HepG2 (cell line): Measurements from ENCODE around the gene JMJD4. TPM values are rescaled to one million over a fixed set of nuclear protein-coding genes. Genes with fewer than 3 reads are reported as not detected.

Experiments used
- RARA ChIP-seq: IDR thresholded peaks from 2 replicates; pipeline ENCODE4 v1.6.1; 2016; ENCODE audit warnings: missing genetic modification reagents, missing compliant biosample characterization
- TEAD3 ChIP-seq: optimal IDR thresholded peaks from 2 replicates; pipeline ENCODE3; 2016; ENCODE audit warnings: borderline replicate concordance
- ZBTB40 ChIP-seq, 2 experiments: fragments of 450-650 bp in 1 of 2; sonication (generic) in 1 of 2; formaldehyde crosslinking in 1 of 2; IDR thresholded peaks; 2 replicates each; pipeline versions ENCODE4 v1.6.1 to v1.8.0; 2016 to 2022; ENCODE audit warnings: antibody characterized with exemption in 1 of 2, mild to moderate bottlenecking in 1 of 2, missing genetic modification reagents in 1 of 2
- ZNF782 ChIP-seq: sonication (generic); formaldehyde crosslinking; IDR thresholded peaks from 2 replicates; pipeline ENCODE4 v1.4.0; 2020; ENCODE audit warnings: missing genetic modification reagents, mild to moderate bottlenecking, borderline replicate concordance
- ZNF784 ChIP-seq: sonication (generic); formaldehyde crosslinking; IDR thresholded peaks from 2 replicates; pipeline ENCODE4 v1.5.1; 2020; ENCODE audit warnings: missing genetic modification reagents, mild to moderate bottlenecking, borderline replicate concordance
- polyA plus RNA-seq, 8 experiments: library from polyadenylated mRNA; depleted of rRNA in 3 of 8; stranded (reverse) in 7 of 8; unstranded in 1 of 8; fragments of >200 nt; fragmentation: Illumina TruSeq in 4 of 8; extraction: Trizol in 4 of 8; gene quantifications; 2 replicates each; pipeline versions ENCODE4 v1.2.1 to v1.2.3, GENCODE V29; 2011 to 2016; ENCODE audit warnings: low read depth in 4 of 8, missing spikeins in 1 of 8, mixed read lengths in 1 of 8; ENCODE audit not compliant: insufficient read depth in 1 of 8
- total RNA-seq, 5 experiments: library from RNA; depleted of rRNA; stranded (reverse); fragments of >200 nt; fragmentation: Illumina TruSeq; extraction: Trizol; gene quantifications; 2 replicates each; pipeline ENCODE4 v1.2.3, GENCODE V29; 2016; ENCODE audit warnings: low read depth in 1 of 5

JMJD4 gene
- total and polyA plus RNA-seq, 2 of the 13 experiments (the other 11 are each of a cell fraction or from before 2014, with no cell fraction given): 10.2 to 29.0 TPM

GRCh38 chr1:227757781-227758180 lies 22.7 kb upstream of the JMJD4 start (continued):
- no peak for TF ChIP-seq ZBTB40 (IDR thresholded peaks at IDR 0.05)
- no peak for TF ChIP-seq ZBTB40 (CRISPR knock-in tag; IDR thresholded peaks at IDR 0.05)
- no peak for TF ChIP-seq ZNF782 (CRISPR knock-in tag)
- TF ChIP-seq RARA: no peak
- no peak for TF ChIP-seq ZNF784 (CRISPR knock-in tag)
- no peak for TF ChIP-seq TEAD3 (CRISPR knock-in tag)
